ENCODE results near the gene LAMB4. TPM values are rescaled to one million over a fixed set of nuclear protein-coding genes. Genes with fewer than 3 reads are reported as not detected.

Gene LAMB4
- total and polyA plus RNA-seq, 2 of the 4 experiments (the other 2 are of a cell fraction) = 0.12 to 0.18 TPM

DNA sequence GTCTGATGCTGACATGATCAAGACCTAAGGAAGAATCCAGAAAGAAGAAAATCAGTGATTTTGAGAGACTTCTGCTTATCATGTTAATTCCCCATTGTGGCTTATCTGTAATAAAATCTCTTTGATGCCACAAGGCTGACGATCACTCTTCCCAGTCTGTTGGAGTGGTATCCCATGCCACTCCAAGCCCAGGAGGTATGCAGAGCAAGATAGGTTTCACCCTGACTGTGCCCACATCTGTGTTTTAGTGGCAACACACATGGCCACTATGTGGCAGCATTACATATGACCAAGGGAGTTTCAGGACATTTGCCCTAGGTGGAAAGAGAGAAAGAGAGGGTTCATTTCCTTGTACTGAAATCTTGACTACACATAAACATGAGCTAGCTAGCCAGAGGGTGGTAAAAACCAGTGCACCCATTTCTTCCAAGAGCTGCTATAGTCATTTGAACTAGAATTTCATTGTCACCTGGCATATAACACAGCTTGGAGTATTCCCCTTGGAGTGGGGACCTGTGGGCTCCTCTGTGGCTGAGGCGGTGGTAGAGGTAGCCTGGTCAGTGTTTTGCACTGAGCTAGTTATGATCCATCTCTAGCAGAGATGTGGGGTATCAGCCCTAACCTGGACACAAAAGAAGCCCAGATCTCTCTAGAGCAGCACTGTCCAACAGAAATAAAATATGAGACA lies 20.8 kb downstream of the LAMB4 start:
- POLR2A ChIA-PET (ENCODE audit: unreplicated experiment) = interaction anchor here (0.6 kb wide), 1 partner anchor 178 kb away, joined by 3 read pairs; no protein-coding TSS in a partner anchor
- Histone ChIP-seq H3K79me1 (ENCODE audit: low read depth in 1 of 2, low read length in 2 of 2) (no peaks in the 10 kb centered on the region), H3K56ac (ENCODE audit: extremely low read depth, insufficient read depth, low read length) (no peak overlapping the region), H3K14ac (replicated peaks; ENCODE audit: low read depth, low read length) (no peak overlapping the region), H4K20me1 (ENCODE audit: insufficient read depth, low read length) (no peaks in the 10 kb centered on the region), H2BK15ac (ENCODE audit: low read depth, low read length) (peak overlapping the region; percentile 12; the same call in 1 of the 3 replicates), H3K9me3 (ENCODE audit: control insufficient read depth, insufficient read depth, low read length) (no peaks in the 10 kb centered on the region), H3K9ac (ENCODE audit: low read depth, low read length) (no peak overlapping the region), H2BK5ac (ENCODE audit: low read depth, low read length, poor library complexity, severe bottlenecking) (no peak overlapping the region), H3K18ac (ENCODE audit: low read depth, low read length) (no peak overlapping the region), H3K23ac (ENCODE audit: low read depth, low read length) (no peak overlapping the region), H2AK9ac (replicated peaks; ENCODE audit: low read depth, low read length, poor library complexity) (no peak overlapping the region), H3K4me2 (ENCODE audit: low read depth, low read length) (no peak overlapping the region), H2BK20ac (ENCODE audit: low read depth, low read length) (peak overlapping the region; percentile 59; the same call in 1 of the 2 replicates), H3K9me1 (ENCODE audit: insufficient read depth, low read length) (peaks cover 2% of the 10 kb centered on the region; the same call in 1 of the 2 replicates), H3K27me3 (ENCODE audit: control insufficient read depth, insufficient read depth, low read length) (no peaks in the 10 kb centered on the region), H4K91ac (ENCODE audit: insufficient read depth, low read depth, low read length) (no peak overlapping the region), H2AFZ (replicated peaks; ENCODE audit: low read length, poor library complexity) (no peak overlapping the region), H3K27ac (ENCODE audit: insufficient read depth, low read length) (no peak overlapping the region), H3K4ac (ENCODE audit: low read depth, low read length) (peak overlapping the region; percentile 46; the same call in 1 of the 2 replicates), H4K5ac (ENCODE audit: low read depth, low read length) (peak overlapping the region; percentile 29; the same call in 1 of the 2 replicates), H3K4me3 (ENCODE audit: insufficient read depth, low read depth, low read length) (no peak overlapping the region), H2AK5ac (ENCODE audit: low read depth, low read length) (no peak overlapping the region), H3K36me3 (ENCODE audit: control insufficient read depth, insufficient read depth, low read length) (no peaks in the 10 kb centered on the region), H2BK120ac (ENCODE audit: low read depth, low read length) (peak overlapping the region; percentile 62; the same call in 1 of the 2 replicates), H3K4me1 (ENCODE audit: control insufficient read depth, insufficient read depth, low read length) (peaks cover 1% of the 10 kb centered on the region), H4K8ac (ENCODE audit: low read depth in 2 of 2, low read length in 2 of 2) (no peak overlapping the region)
- CTCF ChIA-PET = interaction anchor here (1.1 to 1.2 kb wide), 2 partner anchors 9 to 36 kb away, joined by 4 read pairs; no protein-coding TSS in a partner anchor
- no TSS peak for BruUV-seq (replicated peaks)
- DNase-seq (no peak), ATAC-seq (ENCODE audit: low read depth) (peak; percentile 70)
- no CpG with 5 or more reads among the region's 2 CpGs for WGBS, 2 experiments (ENCODE audit: extremely low coverage in 2 of 2, insufficient read length in 1 of 2)
- in situ Hi-C loops (cut with MboI; ENCODE audit: low sequenced_read_pairs) = no loop called here
- dilution Hi-C loops (cut with HindIII; ENCODE audit: low sequenced_read_pairs, unreplicated experiment) = no loop called here
- intact Hi-C loops (cut with micrococcal nuclease) = no loop called here
- TF ChIP-seq RCOR1 (IDR thresholded peaks at IDR 0.05; ENCODE audit: insufficient replicate concordance, low read length) (no peak), MAZ (IDR thresholded peaks at IDR 0.05; ENCODE audit: borderline replicate concordance, low read depth, low read length) (no peak), BHLHE40 (IDR thresholded peaks at IDR 0.05; ENCODE audit: low read depth, low read length) (no peak), RFX5 (IDR thresholded peaks at IDR 0.05; ENCODE audit: low read depth, low read length) (no peak), RAD21 (IDR thresholded peaks at IDR 0.05; ENCODE audit: low read length) (no peak), MAFK (IDR thresholded peaks at IDR 0.05; ENCODE audit: low read depth, low read length) (no peak), NFE2L2 (IDR thresholded peaks at IDR 0.05; ENCODE audit: low read depth, low read length) (no peak), POLR2A (IDR thresholded peaks at IDR 0.05; ENCODE audit: low read depth, low read length) (no peak), SMC3 (IDR thresholded peaks at IDR 0.05; ENCODE audit: low read depth, low read length) (no peak), FOS (IDR thresholded peaks at IDR 0.05; ENCODE audit: low read depth, low read length) (no peak), CHD1 (IDR thresholded peaks at IDR 0.05; ENCODE audit: low read depth, low read length) (no peak), MXI1 (IDR thresholded peaks at IDR 0.05; ENCODE audit: borderline replicate concordance, low read depth, low read length) (no peak)
- TF ChIP-seq, protein P1, sequence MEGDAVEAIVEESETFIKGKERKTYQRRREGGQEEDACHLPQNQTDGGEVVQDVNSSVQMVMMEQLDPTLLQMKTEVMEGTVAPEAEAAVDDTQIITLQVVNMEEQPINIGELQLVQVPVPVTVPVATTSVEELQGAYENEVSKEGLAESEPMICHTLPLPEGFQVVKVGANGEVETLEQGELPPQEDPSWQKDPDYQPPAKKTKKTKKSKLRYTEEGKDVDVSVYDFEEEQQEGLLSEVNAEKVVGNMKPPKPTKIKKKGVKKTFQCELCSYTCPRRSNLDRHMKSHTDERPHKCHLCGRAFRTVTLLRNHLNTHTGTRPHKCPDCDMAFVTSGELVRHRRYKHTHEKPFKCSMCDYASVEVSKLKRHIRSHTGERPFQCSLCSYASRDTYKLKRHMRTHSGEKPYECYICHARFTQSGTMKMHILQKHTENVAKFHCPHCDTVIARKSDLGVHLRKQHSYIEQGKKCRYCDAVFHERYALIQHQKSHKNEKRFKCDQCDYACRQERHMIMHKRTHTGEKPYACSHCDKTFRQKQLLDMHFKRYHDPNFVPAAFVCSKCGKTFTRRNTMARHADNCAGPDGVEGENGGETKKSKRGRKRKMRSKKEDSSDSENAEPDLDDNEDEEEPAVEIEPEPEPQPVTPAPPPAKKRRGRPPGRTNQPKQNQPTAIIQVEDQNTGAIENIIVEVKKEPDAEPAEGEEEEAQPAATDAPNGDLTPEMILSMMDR (conservative IDR thresholded peaks at IDR 0.05; ENCODE audit: low read depth, low read length) = no peak
- TF ChIP-seq, protein P2, sequence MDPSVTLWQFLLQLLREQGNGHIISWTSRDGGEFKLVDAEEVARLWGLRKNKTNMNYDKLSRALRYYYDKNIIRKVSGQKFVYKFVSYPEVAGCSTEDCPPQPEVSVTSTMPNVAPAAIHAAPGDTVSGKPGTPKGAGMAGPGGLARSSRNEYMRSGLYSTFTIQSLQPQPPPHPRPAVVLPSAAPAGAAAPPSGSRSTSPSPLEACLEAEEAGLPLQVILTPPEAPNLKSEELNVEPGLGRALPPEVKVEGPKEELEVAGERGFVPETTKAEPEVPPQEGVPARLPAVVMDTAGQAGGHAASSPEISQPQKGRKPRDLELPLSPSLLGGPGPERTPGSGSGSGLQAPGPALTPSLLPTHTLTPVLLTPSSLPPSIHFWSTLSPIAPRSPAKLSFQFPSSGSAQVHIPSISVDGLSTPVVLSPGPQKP (IDR thresholded peaks at IDR 0.05; ENCODE audit: borderline replicate concordance, low read depth, low read length) = no peak
- TF ChIP-seq, protein P3, sequence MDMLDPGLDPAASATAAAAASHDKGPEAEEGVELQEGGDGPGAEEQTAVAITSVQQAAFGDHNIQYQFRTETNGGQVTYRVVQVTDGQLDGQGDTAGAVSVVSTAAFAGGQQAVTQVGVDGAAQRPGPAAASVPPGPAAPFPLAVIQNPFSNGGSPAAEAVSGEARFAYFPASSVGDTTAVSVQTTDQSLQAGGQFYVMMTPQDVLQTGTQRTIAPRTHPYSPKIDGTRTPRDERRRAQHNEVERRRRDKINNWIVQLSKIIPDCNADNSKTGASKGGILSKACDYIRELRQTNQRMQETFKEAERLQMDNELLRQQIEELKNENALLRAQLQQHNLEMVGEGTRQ (IDR thresholded peaks at IDR 0.05; ENCODE audit: low read depth, low read length) = no peak
